HCT116 (cell line): ENCODE data around the gene AQP4. TPM values are rescaled to one million over a fixed set of nuclear protein-coding genes. Genes with fewer than 3 reads are reported as not detected.

Source experiments
- ATAC-seq: fragments of 200-7000 bp; cut with Tn5 transposase; 2 replicates; pipeline ENCODE4 v1.9.1; 2020; ENCODE audit warnings: mild to moderate bottlenecking, moderate library complexity
- BruUV-seq: library from RNA; stranded (reverse); fragments of 400-500 nt; replicated peaks from 2 replicates; lab custom pipeline; 2021; lab: Mats Ljungman, UMichigan
- CTCF ChIA-PET: fragments of 300-600 bp; sonication (Branson Sonifier 250); formaldehyde crosslinking; loops from one replicate; lab custom pipeline; 2021; ENCODE audit warnings: antibody characterized with exemption; lab: Charles Lee
- POLR2A ChIA-PET: fragments of 300-600, 350-600 bp; sonication (Branson Sonifier 250); formaldehyde crosslinking; loops from one replicate; lab custom pipeline; 2021; ENCODE audit warnings: antibody characterized with exemption; lab: Charles Lee
- RAD21 ChIA-PET, 2 experiments: fragments of 300-600 bp; sonication (Branson Sonifier 250); formaldehyde crosslinking; loops; one replicate each; lab custom pipeline; 2023; ENCODE audit warnings: low total read pairs in 2 of 2; ENCODE audit not compliant: uncharacterized antibody in 2 of 2, unreplicated experiment in 2 of 2, low non-redundant PET in 1 of 2; lab: Charles Lee
- DNase-seq: peaks from one replicate; pipeline ENCODE4 v3.0.0-alpha.2; 2010; ENCODE audit warnings: low read depth, low spot score
- H2AFZ ChIP-seq: fragments of 200-600 bp; shearing (Covaris generic), sonication (generic); 2 replicates; pipeline ENCODE4 v1.6.1; 2017; ENCODE audit warnings: low read depth, mixed run types, mixed read lengths, antibody characterized with exemption, low read length; ENCODE audit not compliant: poor library complexity, severe bottlenecking
- H3K27ac ChIP-seq: 2 replicates; pipeline ENCODE4 v1.5.1; 2012; ENCODE audit warnings: low read depth, low read length
- H3K27me3 ChIP-seq: fragments of 200-600 bp; sonication (generic); 2 replicates; pipeline ENCODE4 v1.6.1; 2016; ENCODE audit warnings: mixed run types, low read length, mixed read lengths; ENCODE audit not compliant: insufficient read depth
- H3K36me3 ChIP-seq, 2 experiments: fragments of 200-500 bp in 1 of 2; fragments of 200-600 bp in 1 of 2; sonication (Bioruptor generic) in 1 of 2; sonication (generic) in 1 of 2; 2 replicates each; pipeline versions ENCODE4 v1.5.1 to v1.6.1; 2014 to 2016; ENCODE audit warnings: low read length in 2 of 2, inconsistent platforms in 1 of 2, mixed read lengths in 1 of 2, mixed run types in 1 of 2; ENCODE audit not compliant: insufficient read depth in 2 of 2, control insufficient read depth in 1 of 2
- H3K4me1 ChIP-seq, 2 experiments: fragments of 200-600 bp in 1 of 2; sonication (generic) in 1 of 2; 2 replicates each; pipeline versions ENCODE4 v1.5.1 to v1.6.1; 2012 to 2017; ENCODE audit warnings: low read length in 2 of 2, inconsistent platforms in 1 of 2, mild to moderate bottlenecking in 1 of 2, mixed read lengths in 1 of 2, mixed run types in 1 of 2, moderate library complexity in 1 of 2; ENCODE audit not compliant: insufficient read depth in 2 of 2, control insufficient read depth in 1 of 2
- H3K4me2 ChIP-seq: fragments of 200-600 bp; sonication (generic); 2 replicates; pipeline ENCODE4 v1.6.1; 2017; ENCODE audit warnings: mixed run types, low read length, mixed read lengths
- H3K4me3 ChIP-seq, 2 experiments: fragments of 200-600 bp in 1 of 2; sonication (generic) in 1 of 2; replicated peaks in 1 of 2; 2 replicates each; pipeline ENCODE4 v1.5.1; 2011 to 2016; ENCODE audit warnings: low read length in 2 of 2, control low read depth in 1 of 2, low read depth in 1 of 2, mild to moderate bottlenecking in 1 of 2, mixed read lengths in 1 of 2, mixed run types in 1 of 2
- H3K79me2 ChIP-seq: fragments of 200-600 bp; sonication (generic); 2 replicates; pipeline ENCODE4 v1.6.1; 2017; ENCODE audit warnings: mild to moderate bottlenecking, mixed run types, low read length, moderate library complexity, mixed read lengths; ENCODE audit not compliant: insufficient read depth
- H3K9ac ChIP-seq: fragments of 200-600 bp; sonication (generic); 2 replicates; pipeline ENCODE4 v1.6.1; 2016; ENCODE audit warnings: low read length, mixed read lengths
- H3K9me2 ChIP-seq: fragments of 200-600 bp; sonication (generic), shearing (Covaris generic); 2 replicates; pipeline ENCODE4 v1.6.1; 2017; ENCODE audit warnings: mixed run types, mild to moderate bottlenecking, moderate library complexity; ENCODE audit not compliant: insufficient read depth
- H3K9me3 ChIP-seq, 2 experiments: fragments of 200-500 bp in 1 of 2; fragments of 200-600 bp in 1 of 2; sonication (Bioruptor generic) in 1 of 2; sonication (generic) in 1 of 2; 2 replicates each; pipeline ENCODE4 v1.6.1; 2014 to 2017; ENCODE audit warnings: low read length in 2 of 2, mixed read lengths in 2 of 2, inconsistent platforms in 1 of 2, low read depth in 1 of 2, mild to moderate bottlenecking in 1 of 2, mixed run types in 1 of 2, moderate library complexity in 1 of 2; ENCODE audit not compliant: control insufficient read depth in 1 of 2, insufficient read depth in 1 of 2
- H4K20me1 ChIP-seq: fragments of 200-600 bp; sonication (generic), shearing (Covaris generic); 2 replicates; pipeline ENCODE4 v1.6.1; 2017; ENCODE audit warnings: mixed run types, mild to moderate bottlenecking, moderate library complexity; ENCODE audit not compliant: insufficient read depth
- CBX3 ChIP-seq: IDR thresholded peaks from 2 replicates; pipeline ENCODE4 v1.6.1; 2012; ENCODE audit warnings: low read depth
- CEBPB ChIP-seq: IDR thresholded peaks from 2 replicates; pipeline ENCODE4 v1.6.1; 2012; ENCODE audit warnings: low read depth
- CTCF ChIP-seq, 3 experiments: fragments of 200-600 bp in 1 of 3; sonication (generic) in 1 of 3; IDR thresholded peaks in 2 of 3; conservative IDR thresholded peaks in 1 of 3; 2 replicates each; pipeline ENCODE4 v1.5.1; 2012 to 2017; ENCODE audit warnings: low read depth in 2 of 3, low read length in 2 of 3, antibody characterized with exemption in 1 of 3, borderline replicate concordance in 1 of 3, control low read depth in 1 of 3, mild to moderate bottlenecking in 1 of 3, mixed read lengths in 1 of 3, mixed run types in 1 of 3, moderate library complexity in 1 of 3; ENCODE audit not compliant: insufficient read depth in 1 of 3
- EGR1 ChIP-seq: IDR thresholded peaks from 2 replicates; pipeline ENCODE4 v1.6.1; 2012; ENCODE audit warnings: low read depth
- EZH2phosphoT487 ChIP-seq: fragments of 200-600 bp; IDR thresholded peaks from 2 replicates; pipeline ENCODE4 v1.6.1; 2018; ENCODE audit warnings: antibody characterized with exemption, borderline replicate concordance
- FOSL1 ChIP-seq: IDR thresholded peaks from 2 replicates; pipeline ENCODE4 v1.6.1; 2012; ENCODE audit warnings: low read depth
- JUND ChIP-seq: IDR thresholded peaks from 2 replicates; pipeline ENCODE4 v1.6.1; 2012
- MAX ChIP-seq: IDR thresholded peaks from 2 replicates; pipeline ENCODE4 v1.6.1; 2012
- RAD21 ChIP-seq: IDR thresholded peaks from 2 replicates; pipeline ENCODE4 v1.6.1; 2012; ENCODE audit warnings: low read depth, mild to moderate bottlenecking
- SIN3A ChIP-seq: IDR thresholded peaks from 2 replicates; pipeline ENCODE4 v1.6.1; 2012; ENCODE audit warnings: low read depth
- SP1 ChIP-seq: IDR thresholded peaks from 2 replicates; pipeline ENCODE4 v1.6.1; 2012; ENCODE audit warnings: low read depth
- SRF ChIP-seq: IDR thresholded peaks from 2 replicates; pipeline ENCODE4 v1.6.1; 2012; ENCODE audit warnings: low read depth
- TCF7L2 ChIP-seq: IDR thresholded peaks from 2 replicates; pipeline ENCODE4 v1.7.0; 2011; ENCODE audit warnings: borderline replicate concordance, inconsistent platforms; ENCODE audit not compliant: insufficient read depth, insufficient read length; ENCODE audit errors: extremely low read depth
- ZFX ChIP-seq: fragments of 450-650 bp; IDR thresholded peaks from 2 replicates; pipeline ENCODE4 v1.6.1; 2017
- ZNF274 ChIP-seq: fragments of 200-500 bp; sonication (Bioruptor generic); IDR thresholded peaks from 2 replicates; pipeline ENCODE4 v1.6.1; 2014; ENCODE audit warnings: mild to moderate bottlenecking, low read depth, low read length, inconsistent platforms
- intact Hi-C: fragments of 100-400 bp; cut with micrococcal nuclease; formaldehyde crosslinking; loops from 2 replicates; pipeline ENCODE4 v1.10.0; 2022
- total RNA-seq: library from RNA; stranded (reverse); gene quantifications from one replicate; pipeline ENCODE4 v1.2.1, GENCODE V29; 2021; ENCODE audit not compliant: unreplicated experiment
- TF ChIP-seq, protein P1 (sequence below): IDR thresholded peaks from 2 replicates; pipeline ENCODE4 v1.6.1; 2012; ENCODE audit warnings: low read depth
- TF ChIP-seq, protein P2 (sequence below): IDR thresholded peaks from 2 replicates; pipeline ENCODE4 v1.6.1; 2011; ENCODE audit warnings: mild to moderate bottlenecking, low read length, moderate library complexity; ENCODE audit not compliant: insufficient replicate concordance; ENCODE audit errors: extremely low read depth

AQP4 gene
- total RNA-seq, 1 experiment from 2014 or later = 0.07 TPM

DNA sequence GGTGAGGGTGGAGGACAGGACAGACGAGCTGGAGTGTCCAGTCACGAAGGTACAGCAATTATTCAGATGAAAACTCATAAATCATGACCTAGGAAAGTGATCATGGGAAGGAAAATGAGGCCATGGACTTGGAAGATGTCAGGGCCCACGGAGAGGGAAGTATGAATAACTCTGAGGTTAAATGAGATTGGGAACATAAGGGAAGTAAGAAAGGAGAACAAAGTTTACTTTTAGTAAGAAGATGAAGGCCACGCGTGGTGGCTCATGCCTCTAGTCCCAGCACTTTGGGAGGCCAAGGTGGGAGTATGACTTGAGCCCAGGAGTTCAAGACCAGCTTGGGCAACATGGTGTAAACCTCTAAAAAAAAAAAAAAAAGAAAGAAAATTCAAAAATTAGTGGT lies 56.2 kb downstream of the AQP4 start (continued):
- TF ChIP-seq SRF = no peak

DNA sequence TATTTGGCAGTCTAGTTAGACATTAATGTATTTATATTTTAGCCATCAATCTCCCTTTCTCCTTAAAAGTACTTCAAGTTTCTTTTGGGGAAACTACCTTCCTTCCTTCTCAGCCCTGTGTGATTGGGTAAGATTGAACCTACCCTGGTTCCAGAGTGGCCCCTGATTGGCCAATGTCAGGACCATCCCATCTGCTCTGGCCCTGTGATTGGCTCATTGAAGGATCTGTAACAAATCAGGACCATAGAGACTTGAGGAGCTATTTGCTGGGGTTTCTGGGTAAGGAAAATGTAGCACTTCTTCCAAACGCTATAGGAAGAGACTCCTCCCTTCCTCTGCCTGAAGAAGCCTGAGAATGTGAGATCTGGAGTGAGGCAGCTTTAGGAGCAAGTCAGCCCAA lies 59.3 kb downstream of the AQP4 start:
- Histone ChIP-seq H3K9me3 (no peaks in the 10 kb centered on the region), H3K36me3 (no peaks in the 10 kb centered on the region), H3K9ac (no peak overlapping the region), H3K79me2 (no peaks in the 10 kb centered on the region), H3K4me1 (no peaks in the 10 kb centered on the region), H3K9me2 (no peaks in the 10 kb centered on the region), H3K27me3 (no peaks in the 10 kb centered on the region), H3K27ac (no peak overlapping the region), H3K4me3 (no peak overlapping the region), H4K20me1 (no peaks in the 10 kb centered on the region), H2AFZ (no peak overlapping the region), H3K4me2 (no peak overlapping the region)
- ChIA-PET POLR2A (no interaction called here), CTCF (no interaction called here), RAD21 (no interaction called here)
- DNase-seq (no peak), ATAC-seq (no peak; the same call in 1 of the 2 replicates)
- TF ChIP-seq RAD21 (no peak), CTCF (IDR thresholded peaks at IDR 0.05 in 2 of 3, conservative IDR thresholded peaks at IDR 0.05 in 1 of 3; ENCODE audit: borderline replicate concordance in 1 of 3, insufficient read depth in 1 of 3, low read depth in 2 of 3, low read length in 2 of 3) (no peak), ZFX (no peak), CBX3 (no peak), EGR1 (no peak), MAX (no peak), CEBPB (no peak), TCF7L2 (no peak), SP1 (no peak), EZH2phosphoT487 (no peak), JUND (no peak), ZNF274 (no peak), FOSL1 (no peak), SIN3A (no peak)
- TF ChIP-seq, protein P1, sequence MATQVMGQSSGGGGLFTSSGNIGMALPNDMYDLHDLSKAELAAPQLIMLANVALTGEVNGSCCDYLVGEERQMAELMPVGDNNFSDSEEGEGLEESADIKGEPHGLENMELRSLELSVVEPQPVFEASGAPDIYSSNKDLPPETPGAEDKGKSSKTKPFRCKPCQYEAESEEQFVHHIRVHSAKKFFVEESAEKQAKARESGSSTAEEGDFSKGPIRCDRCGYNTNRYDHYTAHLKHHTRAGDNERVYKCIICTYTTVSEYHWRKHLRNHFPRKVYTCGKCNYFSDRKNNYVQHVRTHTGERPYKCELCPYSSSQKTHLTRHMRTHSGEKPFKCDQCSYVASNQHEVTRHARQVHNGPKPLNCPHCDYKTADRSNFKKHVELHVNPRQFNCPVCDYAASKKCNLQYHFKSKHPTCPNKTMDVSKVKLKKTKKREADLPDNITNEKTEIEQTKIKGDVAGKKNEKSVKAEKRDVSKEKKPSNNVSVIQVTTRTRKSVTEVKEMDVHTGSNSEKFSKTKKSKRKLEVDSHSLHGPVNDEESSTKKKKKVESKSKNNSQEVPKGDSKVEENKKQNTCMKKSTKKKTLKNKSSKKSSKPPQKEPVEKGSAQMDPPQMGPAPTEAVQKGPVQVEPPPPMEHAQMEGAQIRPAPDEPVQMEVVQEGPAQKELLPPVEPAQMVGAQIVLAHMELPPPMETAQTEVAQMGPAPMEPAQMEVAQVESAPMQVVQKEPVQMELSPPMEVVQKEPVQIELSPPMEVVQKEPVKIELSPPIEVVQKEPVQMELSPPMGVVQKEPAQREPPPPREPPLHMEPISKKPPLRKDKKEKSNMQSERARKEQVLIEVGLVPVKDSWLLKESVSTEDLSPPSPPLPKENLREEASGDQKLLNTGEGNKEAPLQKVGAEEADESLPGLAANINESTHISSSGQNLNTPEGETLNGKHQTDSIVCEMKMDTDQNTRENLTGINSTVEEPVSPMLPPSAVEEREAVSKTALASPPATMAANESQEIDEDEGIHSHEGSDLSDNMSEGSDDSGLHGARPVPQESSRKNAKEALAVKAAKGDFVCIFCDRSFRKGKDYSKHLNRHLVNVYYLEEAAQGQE = no peak
- TF ChIP-seq, protein P2, sequence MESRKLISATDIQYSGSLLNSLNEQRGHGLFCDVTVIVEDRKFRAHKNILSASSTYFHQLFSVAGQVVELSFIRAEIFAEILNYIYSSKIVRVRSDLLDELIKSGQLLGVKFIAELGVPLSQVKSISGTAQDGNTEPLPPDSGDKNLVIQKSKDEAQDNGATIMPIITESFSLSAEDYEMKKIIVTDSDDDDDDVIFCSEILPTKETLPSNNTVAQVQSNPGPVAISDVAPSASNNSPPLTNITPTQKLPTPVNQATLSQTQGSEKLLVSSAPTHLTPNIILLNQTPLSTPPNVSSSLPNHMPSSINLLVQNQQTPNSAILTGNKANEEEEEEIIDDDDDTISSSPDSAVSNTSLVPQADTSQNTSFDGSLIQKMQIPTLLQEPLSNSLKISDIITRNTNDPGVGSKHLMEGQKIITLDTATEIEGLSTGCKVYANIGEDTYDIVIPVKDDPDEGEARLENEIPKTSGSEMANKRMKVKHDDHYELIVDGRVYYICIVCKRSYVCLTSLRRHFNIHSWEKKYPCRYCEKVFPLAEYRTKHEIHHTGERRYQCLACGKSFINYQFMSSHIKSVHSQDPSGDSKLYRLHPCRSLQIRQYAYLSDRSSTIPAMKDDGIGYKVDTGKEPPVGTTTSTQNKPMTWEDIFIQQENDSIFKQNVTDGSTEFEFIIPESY = no peak
- intact Hi-C loops = loop anchor here (10.0 kb wide), 1 partner anchor 421 kb away; no protein-coding TSS in a partner anchor
- BruUV-seq = no TSS peak
